Measurements from ENCODE around the gene ACYP2.

The ACYP2 gene

GRCh38 chr2:54330162-54330925, 214.9 kb downstream of the ACYP2 start:
- Histone ChIP-seq H3K9me3 (ENCODE audit: control insufficient read depth, insufficient read depth, low read depth, low read length) (no peaks in the 10 kb centered on the region), H3K36me3 (ENCODE audit: control insufficient read depth in 2 of 2, insufficient read depth in 1 of 2, low read length in 2 of 2) (no peaks in the 10 kb centered on the region), H3K27ac (ENCODE audit: extremely low read depth, low read depth, low read length) (peak overlapping the region; percentile 27; the same call in 1 of the 2 replicates), H3K4me1 (ENCODE audit: control insufficient read depth, insufficient read depth, low read length) (no peaks in the 10 kb centered on the region), H3K4me3 (ENCODE audit: low read depth, low read length) (peak overlapping the region; percentile 50)
- POLR2A ChIA-PET = interaction anchor here (0.9 kb wide), 1 partner anchor 29 kb away, joined by 3 read pairs; no protein-coding TSS in a partner anchor
- CTCF ChIA-PET = interaction anchor here (0.7 kb wide), 1 partner anchor 224 kb away, joined by 3 read pairs; no protein-coding TSS in a partner anchor
- TF ChIP-seq ZIC2 (tag by site-specific recombination; IDR thresholded peaks at IDR 0.05) = peak; percentile 19; the same call in 1 of the 2 replicates
- peak; percentile 92 for TF ChIP-seq ZNF600 (tag by site-specific recombination; IDR thresholded peaks at IDR 0.05)
- no peak for TF ChIP-seq ZNF530 (tag by site-specific recombination; IDR thresholded peaks at IDR 0.05; ENCODE audit: low read depth)
- peak; percentile 39; the same call in 1 of the 2 replicates for TF ChIP-seq ZNF324 (tag by site-specific recombination; IDR thresholded peaks at IDR 0.05)
- peak; percentile 89 for TF ChIP-seq ZBTB17 (tag by site-specific recombination; IDR thresholded peaks at IDR 0.05)
- no peak for TF ChIP-seq HOXA7 (CRISPR knock-in tag; IDR thresholded peaks at IDR 0.05; ENCODE audit: borderline replicate concordance)
- no peak for TF ChIP-seq CTCF (tag by site-specific recombination; IDR thresholded peaks at IDR 0.05)
- no peak for TF ChIP-seq ZNF837 (tag by site-specific recombination; IDR thresholded peaks at IDR 0.05)
- no peak for TF ChIP-seq ZNF138 (tag by site-specific recombination; IDR thresholded peaks at IDR 0.05; ENCODE audit: borderline replicate concordance)
- no peak for TF ChIP-seq ZNF621 (tag by site-specific recombination; IDR thresholded peaks at IDR 0.05)
- TF ChIP-seq ZNF148 (tag by site-specific recombination; IDR thresholded peaks at IDR 0.05; ENCODE audit: borderline replicate concordance) = no peak
- no peak for TF ChIP-seq ZNF548 (tag by site-specific recombination; IDR thresholded peaks at IDR 0.05)
- TF ChIP-seq KLF10 (tag by site-specific recombination; IDR thresholded peaks at IDR 0.05) = no peak
- no peak for TF ChIP-seq ZNF624 (tag by site-specific recombination; IDR thresholded peaks at IDR 0.05)
- 0 out of 2 replicates have a peak, but pooled peaks have one; percentile 44 for TF ChIP-seq ZNF843 (tag by site-specific recombination; IDR thresholded peaks at IDR 0.05)
- peak; percentile 95 for TF ChIP-seq ZNF341 (tag by site-specific recombination; IDR thresholded peaks at IDR 0.05; ENCODE audit: low read depth)
- TF ChIP-seq GLI4 (tag by site-specific recombination; IDR thresholded peaks at IDR 0.05) = no peak
- no peak for TF ChIP-seq PBX3 (CRISPR knock-in tag; IDR thresholded peaks at IDR 0.05)
- peak; percentile 64 for TF ChIP-seq REST (tag by site-specific recombination; IDR thresholded peaks at IDR 0.05)
- 0 out of 2 replicates have a peak, but pooled peaks have one; percentile 11 for TF ChIP-seq ZNF518A (tag by site-specific recombination; conservative IDR thresholded peaks at IDR 0.05; ENCODE audit: low read depth)
- peak; percentile 93 for TF ChIP-seq SCRT2 (tag by site-specific recombination; IDR thresholded peaks at IDR 0.05)
- TF ChIP-seq ZNF777 (tag by site-specific recombination; IDR thresholded peaks at IDR 0.05; ENCODE audit: borderline replicate concordance) = 0 out of 2 replicates have a peak, but pooled peaks have one; percentile 44
- TF ChIP-seq GLI2 (tag by site-specific recombination; IDR thresholded peaks at IDR 0.05; ENCODE audit: borderline replicate concordance, low read depth) = no peak

All from HEK293 (cell line).